HG02870 (cell line): ENCODE measurements around the gene BOLL.
"Not testable (repeated sequence)": the region's sequence is repeated elsewhere in the genome, so short reads cannot be mapped to it uniquely, and the experiment has no call there.

Experiments
- ATAC-seq: cut with Tn5 transposase; IDR thresholded peaks from one replicate; pipeline ENCODE4 v1.9.1; 2021; ENCODE audit warnings: mild to moderate bottlenecking, moderate library complexity; ENCODE audit not compliant: unreplicated experiment

Gene BOLL

GRCh38 chr2:197707316-197708213 is 77.6 kb downstream of the BOLL start:
- no peak for ATAC-seq

GRCh38 chr2:197706839-197707207 is 78.3 kb downstream of the BOLL start:
- no peak for ATAC-seq

- ATAC-seq: no peak
Observed at GRCh38 chr2:197705912-197706838, 78.9 kb downstream of the BOLL start.

- ATAC-seq: peak; percentile 85
Observed at GRCh38 chr2:197705121-197705911, 79.8 kb downstream of the BOLL start, which contains the start of gene MARS2. MARS2 (plus strand) TSS chr2:197705369; CDS start chr2:197705406, 37 bp downstream.

- ATAC-seq: peak; percentile 32
Observed at GRCh38 chr2:197704434-197705120, 80.5 kb downstream of the BOLL start.

GRCh38 chr2:197700960-197701359 is 84.2 kb downstream of the BOLL start:
- no peak for ATAC-seq

- ATAC-seq: not testable (repeated sequence)
Observed at GRCh38 chr2:197699724-197700123, 85.4 kb downstream of the BOLL start.

GRCh38 chr2:197696571-197696970 is 88.5 kb downstream of the BOLL start:
- not testable (repeated sequence) for ATAC-seq

GRCh38 chr2:197695971-197696370 is 89.1 kb downstream of the BOLL start:
- not testable (repeated sequence) for ATAC-seq

- ATAC-seq: not testable (repeated sequence)
Observed at GRCh38 chr2:197695206-197695605, 89.9 kb downstream of the BOLL start.

- no peak for ATAC-seq
Observed at GRCh38 chr2:197677483-197677882, 107.6 kb downstream of the BOLL start.

- ATAC-seq: no peak
Observed at GRCh38 chr2:197677056-197677455, 108.1 kb downstream of the BOLL start.
